COLO668 (cell line): ENCODE data around the gene UTS2R.
"Not testable (repeated sequence)": the region's sequence is repeated elsewhere in the genome, so short reads cannot be mapped to it uniquely, and the experiment has no call there.

Source experiments
- DNase-seq: peaks from one replicate; lab custom pipeline; 2025; ENCODE audit not compliant: unreplicated experiment; lab: John Stamatoyannopoulos, UW

The UTS2R gene

GRCh38 chr17:82333279-82334171, 38.0 kb upstream of the UTS2R start, which contains the start of gene SECTM1:
TSS of gene SECTM1 (minus strand) at chr17:82333766. CDS start at chr17:82327240, 6,526 bp downstream.
- peak; percentile 35 for DNase-seq

- DNase-seq = no peak
Measured at GRCh38 chr17:82334204-82334621, 37.4 kb upstream of the UTS2R start.

DNA sequence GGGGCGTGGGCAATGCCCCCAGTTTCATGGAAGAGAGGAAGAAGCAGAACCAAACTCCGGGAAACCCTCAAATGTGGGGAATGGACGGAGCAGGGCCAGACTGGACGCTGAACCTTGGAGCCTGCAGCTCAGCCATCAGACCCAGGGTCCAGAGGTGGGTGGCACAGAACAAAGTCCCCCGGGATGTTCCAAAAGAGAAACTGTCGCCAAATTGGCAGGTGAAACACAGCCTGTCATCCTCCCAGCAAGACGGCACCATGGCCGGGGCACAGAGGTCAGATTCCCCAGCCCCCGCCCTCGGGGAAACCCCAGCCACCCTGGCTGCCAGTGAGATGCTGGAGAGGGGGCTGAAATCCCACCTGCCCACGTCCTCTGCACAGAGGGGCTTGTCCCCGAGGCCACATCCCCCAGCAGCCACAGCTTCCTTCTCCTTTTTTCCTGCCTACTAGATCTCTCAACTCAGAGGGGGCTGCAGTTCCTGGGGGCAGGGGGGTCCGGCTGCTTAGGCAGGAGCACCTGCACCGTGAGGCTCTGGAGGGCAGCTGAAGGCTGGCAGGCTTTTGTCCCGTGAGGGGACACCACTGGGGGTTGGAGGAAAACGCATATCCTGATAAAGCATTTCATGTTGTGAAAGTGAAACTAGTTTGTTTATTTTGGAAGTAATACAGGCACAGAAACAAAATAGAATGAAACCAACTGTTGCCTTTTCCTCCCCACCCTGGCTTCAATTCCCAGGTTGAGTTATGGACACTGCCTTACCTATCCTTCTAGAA, 36.8 kb upstream of the UTS2R start:
- DNase-seq = no peak

DNA sequence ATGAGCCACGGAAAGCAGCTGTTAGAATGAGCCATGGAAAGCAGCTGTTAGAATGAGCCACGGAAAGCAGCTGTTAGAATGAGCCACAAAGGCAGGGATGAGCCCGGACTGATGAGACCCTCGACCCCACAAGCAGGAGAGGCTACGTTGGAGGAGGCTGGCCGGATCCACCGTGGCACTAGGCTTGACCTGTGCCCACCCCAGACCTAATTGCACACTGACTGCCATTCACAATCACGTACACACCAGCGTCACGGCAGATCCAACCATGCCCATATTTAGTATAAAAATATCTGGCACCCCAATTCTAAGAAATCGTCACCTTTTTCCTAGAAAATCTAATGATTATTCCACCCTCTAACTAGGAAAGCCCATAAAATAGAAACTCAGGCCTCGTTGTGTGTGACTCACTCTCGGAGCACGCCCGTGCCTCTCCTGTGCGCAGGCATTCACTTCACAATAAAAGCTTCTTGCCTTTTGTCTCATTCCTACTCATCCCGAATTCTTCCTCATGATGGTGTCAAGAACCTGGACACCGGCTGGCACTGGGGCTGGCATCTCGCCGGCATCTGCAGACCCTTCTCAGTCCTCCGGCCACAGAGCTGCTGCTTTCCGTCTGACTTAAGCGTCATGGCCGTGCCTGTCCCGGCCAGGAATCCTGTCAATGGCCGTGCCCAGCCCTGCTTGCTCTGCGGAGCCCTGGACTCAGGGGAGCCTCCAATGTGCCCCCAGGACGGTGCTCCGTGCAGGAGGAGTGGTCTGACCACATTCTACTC, 32.5 kb upstream of the UTS2R start:
- DNase-seq = peak; percentile 16

DNA sequence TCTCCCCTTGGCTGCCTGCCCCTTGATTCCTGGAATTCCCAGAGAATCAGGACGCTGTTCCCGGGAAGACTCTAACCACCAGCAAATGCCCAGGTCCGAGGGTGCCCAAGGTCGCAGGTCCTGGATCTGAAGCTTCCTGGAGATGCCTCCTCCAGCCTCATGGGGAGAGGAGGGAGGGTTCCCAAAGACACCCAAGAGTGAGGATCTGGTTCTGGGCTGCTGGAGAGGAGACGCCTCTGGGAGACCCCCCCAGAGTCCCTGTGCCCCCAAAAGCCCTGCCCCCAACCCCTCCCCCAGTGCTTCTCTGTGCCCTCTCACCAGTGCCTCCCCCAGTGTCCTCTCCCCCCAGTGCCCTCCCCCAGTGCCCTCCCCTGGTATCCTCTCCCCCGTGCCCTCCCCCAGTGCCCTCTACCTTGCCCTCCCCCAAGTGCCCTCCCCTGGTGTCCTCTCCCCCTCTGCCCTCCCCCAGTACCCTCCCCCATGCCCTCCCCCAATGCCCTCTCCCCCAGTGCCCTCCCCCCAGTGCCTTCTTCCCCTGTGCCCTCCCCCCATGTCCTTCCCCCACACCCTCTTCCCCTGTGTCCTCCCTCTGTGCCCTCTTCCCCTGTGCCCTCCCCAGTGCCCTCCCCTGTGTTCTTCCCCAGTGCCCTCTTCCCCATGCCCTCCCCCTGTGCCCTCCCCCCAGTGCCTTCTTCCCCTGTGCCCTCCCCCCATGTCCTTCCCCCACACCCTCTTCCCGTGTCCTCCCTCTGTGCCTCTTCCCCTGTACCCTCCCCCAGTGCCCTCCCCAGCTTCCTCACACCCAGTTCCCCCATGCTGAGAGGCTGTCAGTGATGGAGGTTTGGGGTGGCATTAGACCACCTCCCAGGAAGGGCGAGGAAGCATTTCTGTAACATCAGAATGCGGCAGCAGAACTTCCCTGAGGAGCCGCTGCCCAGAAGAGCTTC, 31.7 kb upstream of the UTS2R start:
- no peak for DNase-seq

DNA sequence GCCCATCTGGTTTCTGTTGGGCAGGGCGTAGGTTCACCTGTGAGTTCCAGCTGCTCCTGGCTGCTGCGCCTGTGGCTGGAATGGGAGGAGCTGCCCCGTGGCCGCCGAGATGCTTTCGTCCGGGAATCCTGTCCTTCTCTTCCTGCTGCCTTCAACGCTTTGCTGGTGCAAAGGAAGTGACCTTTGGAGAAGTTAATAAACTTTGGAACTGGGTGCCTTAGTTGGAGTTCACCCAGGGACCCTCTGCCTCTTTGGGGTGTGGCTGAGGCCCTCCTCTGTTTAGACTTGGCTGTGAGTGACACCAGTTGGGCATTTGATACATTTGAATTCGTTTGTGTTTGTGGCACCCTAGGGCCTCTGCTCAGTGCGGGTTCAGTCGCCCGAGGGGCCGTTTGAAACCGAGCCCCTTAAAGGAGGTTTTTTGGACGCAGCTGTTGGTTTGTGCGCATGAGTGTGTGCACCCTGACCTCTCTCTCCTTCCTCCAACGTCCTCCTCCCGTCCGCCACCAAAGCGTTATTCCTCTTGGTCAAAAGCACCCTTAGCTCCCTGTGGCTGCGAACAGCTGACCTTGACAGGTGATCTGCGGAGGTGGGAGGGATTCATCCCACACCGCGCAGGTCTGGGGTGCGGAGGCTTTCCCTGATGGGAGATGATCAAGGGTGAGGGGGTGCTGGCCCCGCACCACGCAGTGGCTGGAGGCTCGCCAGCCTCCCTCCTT, 29.0 kb upstream of the UTS2R start:
- DNase-seq = peak; percentile 16

DNA sequence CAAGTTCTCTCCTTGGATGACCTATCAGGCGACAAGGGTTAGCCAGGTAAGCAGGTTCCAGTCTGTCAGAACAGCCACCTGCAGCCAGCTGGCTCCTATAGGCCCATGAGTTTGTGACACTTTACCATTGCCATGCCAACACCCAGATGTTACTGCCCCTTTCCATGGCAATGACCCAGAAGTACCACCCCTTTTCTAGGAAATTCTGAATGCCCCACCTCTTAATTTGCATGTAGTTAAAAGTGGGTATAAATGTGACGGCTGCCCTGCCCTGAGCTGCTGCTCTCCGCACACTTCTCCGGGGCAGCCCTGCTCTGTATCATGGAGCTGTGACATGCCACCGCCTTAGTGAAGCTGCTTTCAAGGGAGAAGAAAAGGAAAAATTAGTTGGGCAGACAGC, 28.0 kb upstream of the UTS2R start:
- no peak for DNase-seq

GRCh38 chr17:82344175-82344907, 27.2 kb upstream of the UTS2R start:
- DNase-seq = no peak

DNA sequence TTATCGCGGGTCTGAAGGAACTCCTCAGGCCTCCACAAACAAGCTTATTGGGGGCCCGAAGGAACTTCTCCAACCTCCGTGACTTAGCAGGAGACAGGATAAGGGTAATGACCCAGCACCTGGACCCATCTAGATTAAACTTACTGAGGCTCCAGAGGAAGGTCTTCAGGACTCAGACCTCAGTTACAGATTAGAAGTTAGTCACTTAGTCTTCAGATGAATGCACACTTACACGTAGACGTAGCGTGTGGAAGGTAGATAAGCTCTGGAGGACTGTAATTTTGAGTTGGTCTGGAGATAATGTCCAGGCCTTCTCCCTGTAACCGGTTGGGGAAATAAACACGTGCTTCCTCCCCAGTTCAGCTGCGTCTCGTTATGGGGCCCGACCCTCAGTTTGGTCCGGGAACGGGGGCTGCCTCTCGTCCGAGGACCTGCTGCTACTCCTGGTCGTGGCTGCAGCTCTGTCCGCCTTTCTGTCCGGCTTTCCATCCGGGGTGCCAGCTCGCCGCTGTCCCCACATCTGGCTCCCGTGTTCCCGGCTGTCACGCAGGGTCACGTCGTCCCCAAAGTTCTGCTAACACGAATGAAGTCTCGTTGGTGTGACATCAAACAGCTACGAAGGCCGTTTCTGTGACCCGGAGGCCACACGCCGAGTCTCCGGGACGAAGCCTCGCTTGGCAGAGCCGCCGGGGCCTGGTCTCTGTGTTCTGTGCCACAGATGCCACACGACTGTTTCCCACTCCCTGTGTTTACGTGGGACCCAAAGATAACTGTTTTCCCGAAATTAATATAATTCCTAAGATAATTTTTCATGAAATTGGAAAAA, 26.2 kb upstream of the UTS2R start:
- DNase-seq = no peak

DNA sequence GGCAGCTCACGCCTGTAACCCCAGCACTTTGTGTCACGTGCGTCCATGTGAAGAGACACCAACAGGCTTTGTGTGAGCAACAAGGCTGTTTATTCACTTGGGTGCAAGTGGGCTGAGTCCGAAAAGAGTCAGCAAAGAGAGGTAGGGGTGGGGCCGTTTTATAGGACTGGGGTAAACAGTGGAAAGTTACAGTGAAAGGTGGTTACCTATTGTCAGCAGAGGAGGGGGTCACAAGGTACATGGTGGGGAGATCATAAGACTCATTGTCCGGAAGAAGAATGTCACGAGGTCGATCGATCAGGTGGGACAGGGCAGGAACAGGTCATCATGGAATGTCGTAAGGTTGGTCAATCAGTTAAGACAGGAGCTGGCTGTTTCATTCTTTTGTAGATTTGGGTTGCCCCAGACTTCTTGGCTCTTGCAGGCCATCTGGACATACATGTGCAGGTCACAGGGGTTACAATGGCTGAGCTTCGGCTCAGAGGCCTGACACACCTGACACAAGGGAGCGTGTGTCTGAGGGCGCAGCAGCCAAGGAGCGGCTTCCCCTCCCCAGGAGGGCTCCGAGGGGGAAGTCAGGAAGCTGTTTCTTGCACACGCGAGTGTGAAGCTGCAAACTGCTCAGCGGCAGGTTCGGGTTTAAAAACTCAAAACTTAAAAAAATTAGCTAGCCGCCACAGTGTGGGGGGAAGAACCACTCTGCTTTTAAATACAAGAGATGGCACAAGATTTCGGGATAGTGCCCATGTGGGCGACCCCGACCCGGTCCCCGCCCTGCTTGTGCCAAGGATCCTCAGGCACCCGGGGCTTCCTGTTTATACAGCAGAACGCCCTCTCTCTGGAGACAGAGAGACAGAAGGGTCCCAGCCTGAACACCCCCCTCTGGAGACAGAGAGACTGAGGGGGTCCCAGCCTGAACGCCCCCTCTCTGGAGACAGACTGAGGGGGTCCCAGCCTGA, 24.9 kb upstream of the UTS2R start:
- DNase-seq = no peak

- not testable (repeated sequence) for DNase-seq
Measured at GRCh38 chr17:82347994-82348393, 23.6 kb upstream of the UTS2R start.

GRCh38 chr17:82348434-82348833, 23.1 kb upstream of the UTS2R start:
- DNase-seq = no peak

DNA sequence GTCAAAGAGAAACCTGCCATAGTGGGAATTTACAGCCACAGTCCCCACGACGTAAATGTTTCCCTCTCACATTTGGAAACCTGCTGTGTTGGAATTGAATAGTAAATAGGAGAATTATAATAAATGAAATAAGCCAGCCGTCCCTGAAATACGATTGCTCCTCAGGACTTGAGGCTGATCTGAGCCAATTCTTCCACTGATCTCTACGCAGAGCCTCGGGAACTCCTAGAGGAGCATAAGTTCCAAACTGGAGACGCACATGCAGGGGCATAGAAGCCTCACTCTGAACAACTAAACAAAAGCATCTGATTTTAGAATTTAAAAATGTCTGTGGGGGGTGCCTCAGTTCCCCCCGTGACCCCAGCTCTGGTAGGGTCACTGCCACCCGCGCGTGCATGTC, 22.7 kb upstream of the UTS2R start:
- DNase-seq = no peak

- no peak for DNase-seq
Measured at GRCh38 chr17:82349287-82349701, 22.3 kb upstream of the UTS2R start.

- peak; percentile 36 for DNase-seq
Measured at GRCh38 chr17:82350182-82351030, 21.2 kb upstream of the UTS2R start.

DNA sequence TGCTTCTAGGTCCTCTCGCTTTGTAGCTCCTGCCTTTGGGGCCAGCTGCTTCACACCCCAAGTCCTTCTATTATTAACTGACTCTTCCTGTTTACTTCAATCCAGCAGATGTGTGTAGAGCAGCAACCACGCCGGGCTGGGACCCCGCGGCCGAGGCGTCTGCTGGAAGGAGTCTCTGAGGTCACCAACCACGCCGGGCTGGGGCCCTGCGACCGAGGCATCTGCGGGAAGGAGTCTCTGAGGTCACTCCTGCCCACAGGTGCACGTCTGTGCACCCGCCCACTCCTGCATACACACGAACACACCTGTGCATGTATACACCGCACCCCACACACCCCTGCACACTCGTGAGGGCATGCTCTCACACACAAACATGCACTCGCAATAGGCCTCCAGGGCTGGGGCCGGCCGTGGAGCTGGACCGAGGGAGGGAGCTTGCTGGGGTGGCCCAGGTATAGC, 20.3 kb upstream of the UTS2R start:
- peak; percentile 60 for DNase-seq
